WERI-Rb-1 (cell line): ENCODE results near the gene NFATC1.

Source experiments
- DNase-seq: peaks from one replicate; pipeline ENCODE4 v3.0.0-alpha.2; 2020
- H3K27ac ChIP-seq: fragments of 250-450 bp; sonication (Bioruptor Pico); 2 replicates; pipeline ENCODE4 v1.5.1; 2020; ENCODE audit warnings: mild to moderate bottlenecking, moderate library complexity
- H3K27me3 ChIP-seq: fragments of 250-450 bp; sonication (Bioruptor Pico); 2 replicates; pipeline ENCODE4 v1.5.1; 2021; ENCODE audit warnings: mild to moderate bottlenecking, low read depth, moderate library complexity; ENCODE audit not compliant: insufficient read depth, severe bottlenecking
- H3K36me3 ChIP-seq: fragments of 250-450 bp; sonication (Bioruptor Pico); 2 replicates; pipeline ENCODE4 v1.5.1; 2020; ENCODE audit warnings: mild to moderate bottlenecking, moderate library complexity
- H3K4me3 ChIP-seq: 2 replicates; pipeline ENCODE4 v1.5.1; 2011; ENCODE audit warnings: low read depth, mild to moderate bottlenecking, control low read depth, low read length
- H3K9me3 ChIP-seq: fragments of 250-450 bp; sonication (Bioruptor Pico); 2 replicates; pipeline ENCODE4 v1.5.1; 2021; ENCODE audit warnings: mild to moderate bottlenecking, moderate library complexity; ENCODE audit not compliant: severe bottlenecking
- TF ChIP-seq, protein P1 (sequence below): IDR thresholded peaks from 2 replicates; pipeline ENCODE4 v1.5.1; 2011; ENCODE audit warnings: low read depth, mild to moderate bottlenecking, control low read depth, inconsistent platforms, low read length

The NFATC1 gene

GRCh38 chr18:79394534-79395307 lies 1.0 kb upstream of the NFATC1 start:
- H3K27ac ChIP-seq, result peak overlapping the region; percentile 92
- peak; percentile 71 for DNase-seq
- no peaks in the 10 kb centered on the region for H3K9me3 ChIP-seq
- no peaks in the 10 kb centered on the region for H3K27me3 ChIP-seq
- peaks cover 11% of the 10 kb centered on the region for H3K36me3 ChIP-seq
- peak overlapping the region; percentile 56 for H3K4me3 ChIP-seq
- TF ChIP-seq, protein P1, sequence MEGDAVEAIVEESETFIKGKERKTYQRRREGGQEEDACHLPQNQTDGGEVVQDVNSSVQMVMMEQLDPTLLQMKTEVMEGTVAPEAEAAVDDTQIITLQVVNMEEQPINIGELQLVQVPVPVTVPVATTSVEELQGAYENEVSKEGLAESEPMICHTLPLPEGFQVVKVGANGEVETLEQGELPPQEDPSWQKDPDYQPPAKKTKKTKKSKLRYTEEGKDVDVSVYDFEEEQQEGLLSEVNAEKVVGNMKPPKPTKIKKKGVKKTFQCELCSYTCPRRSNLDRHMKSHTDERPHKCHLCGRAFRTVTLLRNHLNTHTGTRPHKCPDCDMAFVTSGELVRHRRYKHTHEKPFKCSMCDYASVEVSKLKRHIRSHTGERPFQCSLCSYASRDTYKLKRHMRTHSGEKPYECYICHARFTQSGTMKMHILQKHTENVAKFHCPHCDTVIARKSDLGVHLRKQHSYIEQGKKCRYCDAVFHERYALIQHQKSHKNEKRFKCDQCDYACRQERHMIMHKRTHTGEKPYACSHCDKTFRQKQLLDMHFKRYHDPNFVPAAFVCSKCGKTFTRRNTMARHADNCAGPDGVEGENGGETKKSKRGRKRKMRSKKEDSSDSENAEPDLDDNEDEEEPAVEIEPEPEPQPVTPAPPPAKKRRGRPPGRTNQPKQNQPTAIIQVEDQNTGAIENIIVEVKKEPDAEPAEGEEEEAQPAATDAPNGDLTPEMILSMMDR, result no peak

GRCh38 chr18:79395308-79395640 lies 456 bp upstream of the NFATC1 start:
- DNase-seq, result no peak
- Histone ChIP-seq H3K36me3 (peaks cover 11% of the 10 kb centered on the region), H3K9me3 (no peaks in the 10 kb centered on the region), H3K27ac (peak overlapping the region; percentile 92), H3K4me3 (peak overlapping the region; percentile 56), H3K27me3 (no peaks in the 10 kb centered on the region)
- TF ChIP-seq, protein P1, result no peak

GRCh38 chr18:79396431-79397246 lies 909 bp downstream of the NFATC1 start:
- Histone ChIP-seq H3K36me3 (peaks cover 18% of the 10 kb centered on the region), H3K9me3 (no peaks in the 10 kb centered on the region), H3K4me3 (peak overlapping the region; percentile 63), H3K27me3 (no peaks in the 10 kb centered on the region), H3K27ac (peak overlapping the region; percentile 45; the same call in 1 of the 2 replicates)
- TF ChIP-seq, protein P1, result peak; percentile 36; the same call in 1 of the 2 replicates
- peak; percentile 58 for DNase-seq

DNA sequence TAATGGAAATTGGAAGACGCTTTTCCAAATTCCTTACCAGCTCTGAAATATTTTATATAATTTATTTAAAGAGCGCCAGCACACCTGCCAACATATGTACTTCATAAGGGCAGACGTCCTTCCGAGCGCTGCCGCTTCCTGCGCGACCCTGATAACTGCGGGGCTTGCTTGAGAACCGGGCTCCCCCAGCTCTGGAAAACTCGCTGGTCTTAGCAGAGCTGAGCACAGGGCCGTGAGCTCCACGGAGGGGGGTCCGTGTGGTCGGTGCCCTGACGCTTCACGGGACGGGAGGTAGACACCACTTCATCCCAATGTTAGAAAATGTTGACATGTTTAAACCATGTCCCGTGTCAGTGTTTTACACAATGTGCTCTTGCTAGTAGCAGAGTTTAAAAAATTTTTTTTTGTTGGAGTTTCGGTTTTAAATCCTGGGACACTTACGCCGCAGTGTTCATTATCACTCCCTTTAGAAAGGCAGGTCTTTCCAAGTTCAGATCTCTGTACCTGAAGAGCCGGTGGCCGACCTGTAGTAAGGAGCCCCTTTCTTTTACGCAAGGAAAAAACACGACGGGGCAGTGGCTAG lies 1.6 kb downstream of the NFATC1 start:
- DNase-seq, result no peak
- peak overlapping the region; percentile 63 for H3K4me3 ChIP-seq
- TF ChIP-seq, protein P1, result no peak
- peaks cover 25% of the 10 kb centered on the region for H3K36me3 ChIP-seq
- no peaks in the 10 kb centered on the region for H3K9me3 ChIP-seq
- H3K27ac ChIP-seq, result no peak overlapping the region
- H3K27me3 ChIP-seq, result no peaks in the 10 kb centered on the region

GRCh38 chr18:79397830-79398761 lies 2.4 kb downstream of the NFATC1 start:
- Histone ChIP-seq H3K9me3 (no peaks in the 10 kb centered on the region), H3K36me3 (peaks cover 29% of the 10 kb centered on the region), H3K27me3 (no peaks in the 10 kb centered on the region), H3K27ac (no peak overlapping the region), H3K4me3 (no peak overlapping the region)
- TF ChIP-seq, protein P1, result no peak
- DNase-seq, result no peak
